ACC112 (cell line): ENCODE measurements around the gene LRRTM3.

Experiments used
- H2AFZ ChIP-seq: fragments of 200-600 bp; sonication (generic); one replicate; pipeline ENCODE4 v1.6.0; 2017; ENCODE audit warnings: antibody characterized with exemption, low read length; ENCODE audit not compliant: unreplicated experiment
- H3K27ac ChIP-seq: fragments of 200-600 bp; sonication (generic); 2 replicates; pipeline ENCODE4 v1.5.1; 2014; ENCODE audit warnings: low read depth, mild to moderate bottlenecking, antibody characterized with exemption, low read length, moderate library complexity
- H3K27me3 ChIP-seq: fragments of 200-600 bp; sonication (generic); 2 replicates; pipeline ENCODE4 v1.6.1; 2014; ENCODE audit warnings: mild to moderate bottlenecking, antibody characterized with exemption, low read length, moderate library complexity, mixed read lengths; ENCODE audit not compliant: insufficient read depth
- H3K36me3 ChIP-seq: fragments of 200-600 bp; sonication (generic); 2 replicates; pipeline ENCODE4 v1.6.1; 2016; ENCODE audit warnings: mild to moderate bottlenecking, antibody characterized with exemption, low read length, moderate library complexity, mixed read lengths; ENCODE audit not compliant: insufficient read depth
- H3K4me1 ChIP-seq: fragments of 200-600 bp; sonication (generic); one replicate; pipeline ENCODE4 v1.6.1; 2016; ENCODE audit warnings: low read length, mixed read lengths; ENCODE audit not compliant: insufficient read depth, unreplicated experiment, control insufficient read depth
- H3K4me3 ChIP-seq: fragments of 200-600 bp; sonication (generic); 2 replicates; pipeline ENCODE4 v1.5.1; 2014; ENCODE audit warnings: mild to moderate bottlenecking, low read depth, low read length
- H3K79me2 ChIP-seq: fragments of 200-600 bp; sonication (generic); one replicate; pipeline ENCODE4 v1.6.0; 2016; ENCODE audit warnings: low read length; ENCODE audit not compliant: control insufficient read depth, unreplicated experiment, insufficient read depth

LRRTM3 gene

GRCh38 chr10:67017218-67017617 lies 91.4 kb downstream of the LRRTM3 start:
- no peaks in the 10 kb centered on the region for H3K4me1 ChIP-seq
- H3K27ac ChIP-seq, result no peak overlapping the region
- H3K79me2 ChIP-seq, result no peaks in the 10 kb centered on the region
- no peaks in the 10 kb centered on the region for H3K27me3 ChIP-seq
- no peak overlapping the region for H3K4me3 ChIP-seq
- H2AFZ ChIP-seq, result no peak overlapping the region
- no peaks in the 10 kb centered on the region for H3K36me3 ChIP-seq

DNA sequence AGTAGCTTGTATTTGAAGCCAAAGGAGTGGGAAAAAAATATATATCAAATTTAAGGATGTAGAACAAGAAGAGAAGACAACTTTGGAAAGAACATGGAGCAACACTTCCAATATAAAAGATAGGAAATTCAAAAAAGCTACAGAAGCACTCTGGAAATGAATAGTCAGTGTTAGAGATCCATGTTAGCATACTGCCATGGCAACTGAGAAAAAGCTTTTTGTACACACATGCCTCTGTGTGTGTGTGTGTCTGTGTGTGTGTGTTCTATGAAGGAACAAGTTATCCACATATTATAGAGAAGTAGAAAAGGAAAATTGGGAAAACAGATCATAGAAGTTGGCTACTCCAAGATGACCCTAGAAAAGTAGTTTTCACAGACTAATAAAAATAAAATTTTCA lies 96.3 kb downstream of the LRRTM3 start:
- Histone ChIP-seq H3K36me3 (no peaks in the 10 kb centered on the region), H3K4me3 (no peak overlapping the region), H3K79me2 (no peaks in the 10 kb centered on the region), H3K27me3 (no peaks in the 10 kb centered on the region), H3K27ac (no peak overlapping the region), H3K4me1 (no peaks in the 10 kb centered on the region), H2AFZ (no peak overlapping the region)

- no peaks in the 10 kb centered on the region for H3K79me2 ChIP-seq
- H3K36me3 ChIP-seq, result no peaks in the 10 kb centered on the region
- no peak overlapping the region for H3K27ac ChIP-seq
- no peaks in the 10 kb centered on the region for H3K4me1 ChIP-seq
- H2AFZ ChIP-seq, result no peak overlapping the region
- H3K27me3 ChIP-seq, result no peaks in the 10 kb centered on the region
- H3K4me3 ChIP-seq, result no peak overlapping the region
Observed at GRCh38 chr10:67033878-67034277, 108.0 kb downstream of the LRRTM3 start.

DNA sequence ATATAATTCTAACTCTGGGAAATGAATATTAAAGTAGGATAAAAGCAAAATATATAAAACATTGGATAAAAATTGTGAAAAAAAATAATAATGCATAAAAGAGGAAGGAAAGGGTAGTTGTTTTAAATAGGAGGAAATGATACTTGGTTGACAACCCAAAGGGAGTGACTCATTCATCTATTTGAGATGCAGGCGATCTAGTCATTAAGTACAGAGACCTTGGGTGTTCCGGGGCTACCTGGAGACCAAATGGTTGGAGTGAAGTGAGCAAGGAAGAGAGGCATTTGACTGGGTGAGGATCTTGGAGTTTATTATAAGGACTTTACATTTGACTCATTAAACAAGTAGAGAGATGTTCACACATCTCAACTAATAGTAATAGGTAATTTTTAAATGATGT lies 111.0 kb downstream of the LRRTM3 start:
- H3K4me1 ChIP-seq, result no peaks in the 10 kb centered on the region
- no peak overlapping the region for H3K27ac ChIP-seq
- H3K4me3 ChIP-seq, result no peak overlapping the region
- no peak overlapping the region for H2AFZ ChIP-seq
- no peaks in the 10 kb centered on the region for H3K79me2 ChIP-seq
- no peaks in the 10 kb centered on the region for H3K27me3 ChIP-seq
- H3K36me3 ChIP-seq, result no peaks in the 10 kb centered on the region

GRCh38 chr10:67043041-67043440 lies 117.2 kb downstream of the LRRTM3 start:
- H3K79me2 ChIP-seq, result no peaks in the 10 kb centered on the region
- no peak overlapping the region for H3K27ac ChIP-seq
- no peaks in the 10 kb centered on the region for H3K4me1 ChIP-seq
- H3K36me3 ChIP-seq, result no peaks in the 10 kb centered on the region
- H3K4me3 ChIP-seq, result no peak overlapping the region
- no peaks in the 10 kb centered on the region for H3K27me3 ChIP-seq
- H2AFZ ChIP-seq, result no peak overlapping the region

DNA sequence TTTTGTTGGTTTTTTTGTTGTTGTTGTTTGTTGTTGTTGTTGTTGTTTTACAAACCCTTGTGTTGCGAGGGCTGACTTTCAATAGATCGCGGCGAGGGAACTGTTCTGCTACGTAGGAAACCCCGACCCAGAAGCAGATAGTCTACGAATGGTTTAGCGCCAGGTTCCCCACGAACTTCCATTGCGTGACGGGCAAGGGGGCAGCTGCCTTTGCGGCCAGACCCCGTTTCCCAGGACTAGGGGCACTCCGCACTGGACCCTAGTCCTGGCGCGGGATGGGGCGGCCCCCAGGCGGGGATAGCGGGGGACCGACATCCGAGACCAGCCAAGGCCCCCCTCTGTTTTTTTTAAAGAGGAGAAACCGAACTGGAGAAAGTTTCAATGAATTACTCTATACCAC lies 119.6 kb downstream of the LRRTM3 start:
- no peak overlapping the region for H3K27ac ChIP-seq
- no peak overlapping the region for H3K4me3 ChIP-seq
- no peak overlapping the region for H2AFZ ChIP-seq
- H3K27me3 ChIP-seq, result no peaks in the 10 kb centered on the region
- no peaks in the 10 kb centered on the region for H3K79me2 ChIP-seq
- no peaks in the 10 kb centered on the region for H3K36me3 ChIP-seq
- no peaks in the 10 kb centered on the region for H3K4me1 ChIP-seq

GRCh38 chr10:67046507-67046906 lies 120.7 kb downstream of the LRRTM3 start:
- no peak overlapping the region for H3K27ac ChIP-seq
- H3K79me2 ChIP-seq, result no peaks in the 10 kb centered on the region
- H2AFZ ChIP-seq, result no peak overlapping the region
- H3K27me3 ChIP-seq, result no peaks in the 10 kb centered on the region
- no peak overlapping the region for H3K4me3 ChIP-seq
- H3K36me3 ChIP-seq, result no peaks in the 10 kb centered on the region
- no peaks in the 10 kb centered on the region for H3K4me1 ChIP-seq

DNA sequence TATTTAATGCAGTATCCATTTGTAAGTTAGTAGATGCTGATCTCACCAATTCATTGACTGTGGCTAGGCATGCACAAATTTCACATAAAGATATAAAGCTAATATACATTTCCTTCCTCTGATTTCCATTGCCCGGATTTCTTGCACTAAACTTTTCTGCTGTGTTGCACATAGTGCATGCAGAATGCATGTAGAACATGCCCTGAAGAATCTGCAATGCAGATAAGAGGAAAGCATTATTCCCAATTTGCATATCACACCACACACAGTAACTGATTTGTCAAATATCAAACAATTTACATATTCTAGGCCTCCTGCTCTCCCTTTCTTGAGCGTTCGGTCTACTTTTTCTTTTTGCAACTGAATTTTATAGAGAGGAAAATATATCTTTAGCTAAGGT lies 124.2 kb downstream of the LRRTM3 start:
- Histone ChIP-seq H3K4me3 (no peak overlapping the region), H3K27ac (no peak overlapping the region), H3K36me3 (no peaks in the 10 kb centered on the region), H3K4me1 (no peaks in the 10 kb centered on the region), H3K79me2 (no peaks in the 10 kb centered on the region), H3K27me3 (no peaks in the 10 kb centered on the region), H2AFZ (no peak overlapping the region)

- H3K4me3 ChIP-seq, result no peak overlapping the region
- H3K27me3 ChIP-seq, result no peaks in the 10 kb centered on the region
- no peaks in the 10 kb centered on the region for H3K4me1 ChIP-seq
- H3K27ac ChIP-seq, result no peak overlapping the region
- H2AFZ ChIP-seq, result no peak overlapping the region
- H3K36me3 ChIP-seq, result no peaks in the 10 kb centered on the region
- H3K79me2 ChIP-seq, result no peaks in the 10 kb centered on the region
Observed at GRCh38 chr10:67050415-67050814, 124.6 kb downstream of the LRRTM3 start.

- no peaks in the 10 kb centered on the region for H3K27me3 ChIP-seq
- no peak overlapping the region for H2AFZ ChIP-seq
- no peak overlapping the region for H3K4me3 ChIP-seq
- no peaks in the 10 kb centered on the region for H3K4me1 ChIP-seq
- no peaks in the 10 kb centered on the region for H3K79me2 ChIP-seq
- no peak overlapping the region for H3K27ac ChIP-seq
- no peaks in the 10 kb centered on the region for H3K36me3 ChIP-seq
Observed at GRCh38 chr10:67072654-67073053, 146.8 kb downstream of the LRRTM3 start.

DNA sequence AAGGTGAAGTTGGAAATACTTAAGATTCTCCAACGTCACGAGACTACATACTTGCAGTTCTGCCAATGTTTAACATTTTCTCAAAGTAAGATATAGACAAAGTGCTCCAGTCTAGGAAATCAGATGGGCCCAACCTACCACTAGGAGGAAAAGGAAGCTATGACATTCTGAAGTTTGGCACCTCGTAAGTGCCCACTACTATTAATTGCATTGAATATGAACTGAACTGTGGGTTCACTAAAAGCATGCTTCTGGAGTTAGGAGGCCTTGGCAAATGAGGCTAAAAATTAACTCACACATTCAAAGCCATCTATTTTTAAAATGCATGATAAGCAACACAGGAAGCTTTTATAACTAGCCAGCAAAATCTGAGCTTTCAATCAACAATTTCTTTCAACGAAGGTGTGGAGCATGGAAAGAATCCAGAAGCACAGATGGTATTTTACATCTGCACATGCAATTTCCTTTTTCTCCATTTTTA lies 149.7 kb downstream of the LRRTM3 start:
- Histone ChIP-seq H3K36me3 (no peaks in the 10 kb centered on the region), H3K4me3 (no peak overlapping the region), H2AFZ (no peak overlapping the region), H3K27me3 (no peaks in the 10 kb centered on the region), H3K79me2 (no peaks in the 10 kb centered on the region), H3K4me1 (no peaks in the 10 kb centered on the region), H3K27ac (no peak overlapping the region)
